Measurements from ENCODE around the gene CYTIP.

CYTIP gene

GRCh38 chr2:157466764-157467163, 22.9 kb upstream of the CYTIP start:
- no peak for DNase-seq (ENCODE audit: extremely low read depth, low read depth)
- no peak for TF ChIP-seq CTCF (IDR thresholded peaks at IDR 0.05; ENCODE audit: low read depth, low read length, missing control alignments)
- H3K4me3 ChIP-seq (replicated peaks; ENCODE audit: low read depth, low read length) = no peak overlapping the region

GRCh38 chr2:157465554-157465953, 21.7 kb upstream of the CYTIP start:
- TF ChIP-seq CTCF (IDR thresholded peaks at IDR 0.05; ENCODE audit: low read depth, low read length, missing control alignments) = no peak
- no peak for DNase-seq (ENCODE audit: extremely low read depth, low read depth)
- H3K4me3 ChIP-seq (replicated peaks; ENCODE audit: low read depth, low read length) = no peak overlapping the region

- no peak overlapping the region for H3K4me3 ChIP-seq (replicated peaks; ENCODE audit: low read depth, low read length)
- DNase-seq (ENCODE audit: extremely low read depth, low read depth) = no peak
- no peak for TF ChIP-seq CTCF (IDR thresholded peaks at IDR 0.05; ENCODE audit: low read depth, low read length, missing control alignments)
These were observed 19.1 kb upstream of the CYTIP start for GRCh38 chr2:157463002-157463401.

- no peak overlapping the region for H3K4me3 ChIP-seq (replicated peaks; ENCODE audit: low read depth, low read length)
- no peak for TF ChIP-seq CTCF (IDR thresholded peaks at IDR 0.05; ENCODE audit: low read depth, low read length, missing control alignments)
- DNase-seq (ENCODE audit: extremely low read depth, low read depth) = no peak
These were observed 17.0 kb upstream of the CYTIP start for GRCh38 chr2:157460897-157461296.

GRCh38 chr2:157460384-157460837, 16.5 kb upstream of the CYTIP start:
- H3K4me3 ChIP-seq (replicated peaks; ENCODE audit: low read depth, low read length) = no peak overlapping the region
- no peak for TF ChIP-seq CTCF (IDR thresholded peaks at IDR 0.05; ENCODE audit: low read depth, low read length, missing control alignments)
- DNase-seq (ENCODE audit: extremely low read depth, low read depth) = no peak

- no peak for TF ChIP-seq CTCF (IDR thresholded peaks at IDR 0.05; ENCODE audit: low read depth, low read length, missing control alignments)
- H3K4me3 ChIP-seq (replicated peaks; ENCODE audit: low read depth, low read length) = no peak overlapping the region
- DNase-seq (ENCODE audit: extremely low read depth, low read depth) = no peak
These were observed 15.6 kb upstream of the CYTIP start for GRCh38 chr2:157459486-157459885.

- H3K4me3 ChIP-seq (replicated peaks; ENCODE audit: low read depth, low read length) = no peak overlapping the region
- no peak for TF ChIP-seq CTCF (IDR thresholded peaks at IDR 0.05; ENCODE audit: low read depth, low read length, missing control alignments)
- DNase-seq (ENCODE audit: extremely low read depth, low read depth) = no peak
These were observed 3.9 kb upstream of the CYTIP start for GRCh38 chr2:157447741-157448140.
